ENCODE measurements around the gene ZNF174. TPM values are rescaled to one million over a fixed set of nuclear protein-coding genes. Genes with fewer than 3 reads are reported as not detected.
A peak's percentile ranks its signal among the peaks of the same experiment; 100 is the strongest.

The ZNF174 gene
- total RNA-seq, 1 donor from 2014 or later, result 7.7 TPM

DNA sequence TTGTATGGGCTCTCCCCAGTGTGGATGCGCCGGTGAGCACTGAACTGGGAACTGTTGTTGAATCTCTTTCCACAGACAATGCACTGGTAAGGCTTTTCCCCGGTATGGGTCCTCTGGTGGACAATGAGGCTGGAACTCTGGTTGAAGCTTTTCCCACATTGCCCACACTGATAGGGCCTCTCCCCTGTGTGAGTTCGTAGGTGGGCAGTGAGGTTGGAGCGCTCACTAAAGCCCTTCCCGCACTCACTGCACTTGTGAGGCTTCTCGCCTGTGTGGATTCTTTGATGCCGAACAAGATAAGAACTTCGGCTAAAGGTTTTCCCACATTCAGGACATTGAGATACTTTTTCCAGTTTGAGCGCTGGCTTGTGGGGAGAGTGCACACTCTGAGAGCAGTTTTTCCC is 18.0 kb upstream of the ZNF174 start:
- Histone ChIP-seq H3K27me3 (no peaks in the 10 kb centered on the region), H3K4me3 (no peak overlapping the region), H3K36me3 (peaks cover 27% of the 10 kb centered on the region), H3K4me1 (no peaks in the 10 kb centered on the region), H3K9me3 (peaks cover 70% of the 10 kb centered on the region), H3K27ac (no peak overlapping the region)
- DNase-seq, result no peak
- TF ChIP-seq, protein P1, sequence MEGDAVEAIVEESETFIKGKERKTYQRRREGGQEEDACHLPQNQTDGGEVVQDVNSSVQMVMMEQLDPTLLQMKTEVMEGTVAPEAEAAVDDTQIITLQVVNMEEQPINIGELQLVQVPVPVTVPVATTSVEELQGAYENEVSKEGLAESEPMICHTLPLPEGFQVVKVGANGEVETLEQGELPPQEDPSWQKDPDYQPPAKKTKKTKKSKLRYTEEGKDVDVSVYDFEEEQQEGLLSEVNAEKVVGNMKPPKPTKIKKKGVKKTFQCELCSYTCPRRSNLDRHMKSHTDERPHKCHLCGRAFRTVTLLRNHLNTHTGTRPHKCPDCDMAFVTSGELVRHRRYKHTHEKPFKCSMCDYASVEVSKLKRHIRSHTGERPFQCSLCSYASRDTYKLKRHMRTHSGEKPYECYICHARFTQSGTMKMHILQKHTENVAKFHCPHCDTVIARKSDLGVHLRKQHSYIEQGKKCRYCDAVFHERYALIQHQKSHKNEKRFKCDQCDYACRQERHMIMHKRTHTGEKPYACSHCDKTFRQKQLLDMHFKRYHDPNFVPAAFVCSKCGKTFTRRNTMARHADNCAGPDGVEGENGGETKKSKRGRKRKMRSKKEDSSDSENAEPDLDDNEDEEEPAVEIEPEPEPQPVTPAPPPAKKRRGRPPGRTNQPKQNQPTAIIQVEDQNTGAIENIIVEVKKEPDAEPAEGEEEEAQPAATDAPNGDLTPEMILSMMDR (IDR thresholded peaks at IDR 0.05), result no peak
- intact Hi-C loops (cut with DNase I), result loop anchor here (10.0 kb wide), 1 partner anchor 68 kb away; no protein-coding TSS in a partner anchor
- ATAC-seq, result no peak

DNA sequence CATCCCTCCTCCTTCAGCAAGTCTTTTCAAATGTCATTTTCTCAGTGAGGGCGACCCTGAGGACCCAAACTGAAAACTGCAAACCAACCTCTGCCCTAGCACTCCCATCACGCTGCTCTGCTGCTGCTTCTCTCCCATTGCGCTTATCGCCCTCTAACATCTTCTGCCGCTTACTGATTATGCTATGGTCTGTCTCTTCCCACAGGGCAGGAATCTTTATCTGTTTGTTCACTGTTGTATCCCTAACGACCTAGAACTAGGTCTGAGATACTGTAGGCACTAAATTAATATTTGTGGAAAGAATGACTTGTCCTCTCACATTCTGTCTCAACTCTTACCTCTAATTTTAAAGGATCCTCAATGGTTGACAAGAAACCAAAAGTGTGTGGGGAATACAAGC is 12.7 kb upstream of the ZNF174 start:
- DNase-seq (no peak), ATAC-seq (no peak)
- no peaks in the 10 kb centered on the region for H3K4me1 ChIP-seq
- TF ChIP-seq, protein P1 (IDR thresholded peaks at IDR 0.05), result no peak
- no peak overlapping the region for H3K27ac ChIP-seq
- H3K36me3 ChIP-seq, result peaks cover 39% of the 10 kb centered on the region
- intact Hi-C loops (cut with DNase I), result loop anchor here (10.0 kb wide), 1 partner anchor 74 kb away; no protein-coding TSS in a partner anchor
- no peaks in the 10 kb centered on the region for H3K27me3 ChIP-seq
- peaks cover 54% of the 10 kb centered on the region for H3K9me3 ChIP-seq
- no peak overlapping the region for H3K4me3 ChIP-seq

DNA sequence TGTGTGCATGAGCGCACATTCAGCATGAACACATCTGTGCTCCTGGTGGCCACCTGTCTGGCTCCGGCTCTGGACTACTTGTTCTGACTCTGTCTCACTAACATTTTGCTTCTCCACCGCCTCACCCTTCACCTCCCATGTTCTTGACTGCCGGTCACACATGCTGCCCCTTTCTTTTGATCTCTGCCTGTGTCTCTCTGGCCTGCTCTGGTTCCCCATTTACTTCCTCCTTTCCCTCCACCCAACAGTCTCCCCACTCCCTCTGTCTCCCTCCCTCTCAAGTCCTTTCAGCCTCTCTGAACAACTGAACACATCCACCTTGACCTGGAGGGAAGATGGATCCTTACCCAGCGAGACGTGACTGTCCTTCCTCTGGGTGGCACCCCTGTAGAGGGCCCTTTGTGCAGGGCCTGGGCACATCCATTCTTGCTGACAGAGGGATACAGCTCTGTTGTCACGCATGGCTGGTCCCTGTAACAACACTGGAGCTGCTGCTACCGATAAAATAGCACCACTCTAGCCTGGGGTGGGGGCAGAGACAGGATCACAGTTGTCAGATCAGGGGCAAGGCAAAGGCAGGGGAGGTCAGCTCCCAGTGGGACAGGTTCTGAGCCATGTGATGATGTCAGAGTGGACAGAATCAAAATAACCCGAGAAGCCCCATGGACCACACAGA is 11.2 kb upstream of the ZNF174 start:
- no peak overlapping the region for H3K27ac ChIP-seq
- DNase-seq, result no peak
- peaks cover 48% of the 10 kb centered on the region for H3K9me3 ChIP-seq
- no peak for ATAC-seq
- TF ChIP-seq, protein P1 (IDR thresholded peaks at IDR 0.05), result no peak
- intact Hi-C loops (cut with DNase I), result loop anchor here (10.0 kb wide), 1 partner anchor 75 kb away; no protein-coding TSS in a partner anchor
- H3K4me1 ChIP-seq, result no peaks in the 10 kb centered on the region
- H3K27me3 ChIP-seq, result no peaks in the 10 kb centered on the region
- peaks cover 38% of the 10 kb centered on the region for H3K36me3 ChIP-seq
- no peak overlapping the region for H3K4me3 ChIP-seq

DNA sequence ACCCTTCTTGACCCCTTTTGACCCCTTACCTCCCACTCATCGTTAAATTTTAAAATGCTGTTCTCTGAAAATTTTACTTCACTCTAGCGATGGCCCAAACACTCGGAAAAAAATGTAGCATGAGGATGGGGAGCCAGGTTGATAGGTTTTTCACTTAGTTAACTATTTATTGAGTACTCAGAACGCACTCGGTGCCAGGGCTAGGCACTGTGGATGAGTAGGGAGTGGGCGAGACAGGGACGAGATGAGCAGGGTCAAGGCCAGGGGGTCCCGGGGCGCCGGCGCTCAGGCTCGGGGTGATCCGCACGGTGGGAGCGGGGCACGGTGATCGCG is 603 bp upstream of the ZNF174 start:
- peaks cover 11% of the 10 kb centered on the region for H3K4me1 ChIP-seq
- H3K4me3 ChIP-seq, result peak overlapping the region; percentile 96
- DNase-seq (no peak), ATAC-seq (no peak)
- peaks cover 23% of the 10 kb centered on the region for H3K36me3 ChIP-seq
- H3K9me3 ChIP-seq, result peaks cover 10% of the 10 kb centered on the region
- no peaks in the 10 kb centered on the region for H3K27me3 ChIP-seq
- TF ChIP-seq, protein P1 (IDR thresholded peaks at IDR 0.05), result no peak
- peak overlapping the region; percentile 86 for H3K27ac ChIP-seq
- intact Hi-C loops (cut with DNase I), result no loop called here

DNA sequence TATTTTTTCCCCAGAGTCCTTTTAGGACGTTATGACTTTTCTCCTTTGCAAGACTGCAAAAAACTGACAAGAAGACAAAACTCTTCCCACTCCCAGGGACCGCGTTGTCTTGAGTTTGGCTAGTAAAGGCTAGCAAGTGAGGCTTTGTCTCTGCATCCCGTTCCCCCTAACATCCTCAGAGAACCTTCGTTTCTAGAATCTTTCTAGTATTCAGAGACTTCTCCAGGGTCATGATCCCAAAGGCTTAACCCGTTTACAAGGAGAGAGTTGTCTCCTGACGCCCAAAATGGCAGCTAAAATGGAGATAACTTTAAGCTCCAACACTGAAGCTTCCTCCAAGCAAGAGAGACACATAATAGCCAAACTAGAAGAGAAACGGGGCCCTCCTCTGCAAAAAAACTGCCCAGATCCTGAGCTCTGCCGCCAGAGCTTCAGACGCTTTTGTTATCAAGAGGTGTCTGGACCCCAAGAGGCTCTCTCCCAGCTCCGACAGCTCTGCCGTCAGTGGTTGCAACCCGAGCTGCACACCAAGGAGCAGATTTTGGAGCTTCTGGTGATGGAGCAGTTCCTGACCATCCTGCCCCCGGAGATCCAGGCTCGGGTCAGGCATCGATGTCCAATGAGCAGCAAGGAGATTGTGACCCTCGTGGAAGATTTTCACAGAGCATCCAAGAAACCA is 843 bp downstream of the ZNF174 start:
- TF ChIP-seq, protein P1 (IDR thresholded peaks at IDR 0.05), result no peak
- intact Hi-C loops (cut with DNase I), result no loop called here
- DNase-seq (no peak), ATAC-seq (no peak)
- Histone ChIP-seq H3K27me3 (no peaks in the 10 kb centered on the region), H3K4me1 (peaks cover 11% of the 10 kb centered on the region), H3K27ac (peak overlapping the region; percentile 69), H3K4me3 (peak overlapping the region; percentile 96), H3K36me3 (peaks cover 24% of the 10 kb centered on the region), H3K9me3 (peaks cover 17% of the 10 kb centered on the region)
